ENCODE measurements around the gene HTT.
"Not testable (repeated sequence)": the region's sequence is repeated elsewhere in the genome, so short reads cannot be mapped to it uniquely, and the experiment has no call there.

The HTT gene

GRCh38 chr4:3046623-3047022 lies 27.9 kb upstream of the HTT start:
- DNase-seq = no peak

- DNase-seq = peak; percentile 28
Measured at GRCh38 chr4:3047464-3048286, 26.8 kb upstream of the HTT start.

- not testable (repeated sequence) for DNase-seq
Measured at GRCh38 chr4:3051141-3051897, 23.2 kb upstream of the HTT start.

- no peak for DNase-seq
Measured at GRCh38 chr4:3054169-3054759, 20.2 kb upstream of the HTT start.

GRCh38 chr4:3059943-3060342 lies 14.5 kb upstream of the HTT start:
- no peak for DNase-seq

GRCh38 chr4:3060946-3061345 lies 13.5 kb upstream of the HTT start:
- DNase-seq = no peak

- DNase-seq = no peak
Measured at GRCh38 chr4:3062471-3062870, 12.0 kb upstream of the HTT start.

GRCh38 chr4:3065551-3065950 lies 8.9 kb upstream of the HTT start:
- no peak for DNase-seq

- DNase-seq = no peak
Measured at GRCh38 chr4:3066836-3067400, 7.6 kb upstream of the HTT start.

GRCh38 chr4:3067473-3068001 lies 6.9 kb upstream of the HTT start:
- no peak for DNase-seq

- DNase-seq = no peak
Measured at GRCh38 chr4:3069661-3070199, 4.8 kb upstream of the HTT start.

- no peak for DNase-seq
Measured at GRCh38 chr4:3070709-3071500, 3.6 kb upstream of the HTT start.

GRCh38 chr4:3071811-3072210 lies 2.7 kb upstream of the HTT start:
- DNase-seq = no peak

GRCh38 chr4:3073158-3074077 lies 1.1 kb upstream of the HTT start:
- DNase-seq = no peak

- DNase-seq = peak; percentile 32
Measured at GRCh38 chr4:3074846-3075651, 568 bp downstream of the HTT start.

GRCh38 chr4:3075652-3075981 lies 1.1 kb downstream of the HTT start:
- DNase-seq = no peak

GRCh38 chr4:3077796-3078195 lies 3.3 kb downstream of the HTT start:
- no peak for DNase-seq

- DNase-seq = no peak
Measured at GRCh38 chr4:3079694-3080123, 5.2 kb downstream of the HTT start.

GRCh38 chr4:3082925-3083515 lies 8.5 kb downstream of the HTT start:
- DNase-seq = no peak

GRCh38 chr4:3083732-3084131 lies 9.3 kb downstream of the HTT start:
- no peak for DNase-seq

Measured in NCI-H1105 treated with DMSO at 0.1 percent for 48 hours (cell line).